Epithelial cell of esophagus (primary cell): ENCODE data around the gene DAAM2.

Experiments used
- DNase-seq: peaks from one replicate; pipeline ENCODE4 v3.0.0; 2010; ENCODE audit warnings: low read depth
- H3K4me3 ChIP-seq: 2 replicates; pipeline ENCODE4 v1.5.1; 2011; ENCODE audit warnings: mild to moderate bottlenecking, low read length, control low read depth
- TF ChIP-seq, protein P1 (sequence below): IDR thresholded peaks from 2 replicates; pipeline ENCODE4 v1.5.1; 2011; ENCODE audit warnings: low read depth, mild to moderate bottlenecking, low read length, control low read depth, inconsistent platforms; ENCODE audit not compliant: insufficient read depth; ENCODE audit errors: missing control alignments

DAAM2 gene

DNA sequence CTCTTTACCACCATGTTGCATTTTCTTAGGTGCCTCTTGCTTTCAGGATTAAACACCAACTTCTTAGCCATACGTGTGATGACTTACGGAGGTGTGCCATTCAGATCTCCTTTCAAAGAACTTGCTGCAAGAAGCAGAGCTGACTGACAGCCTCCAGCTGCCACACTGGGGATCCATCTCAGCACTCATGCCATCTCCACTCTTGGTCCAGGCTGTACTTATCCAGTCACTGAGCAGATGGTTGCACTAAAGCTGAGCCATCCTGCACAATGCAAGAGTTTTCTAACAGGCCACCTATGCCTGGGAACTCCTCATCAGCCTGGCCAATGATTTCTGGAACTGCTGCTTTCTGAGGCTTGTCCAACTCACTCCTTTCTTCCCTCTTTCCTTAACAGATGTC lies 35.6 kb upstream of the DAAM2 start:
- DNase-seq, result no peak
- H3K4me3 ChIP-seq, result no peak overlapping the region
- TF ChIP-seq, protein P1, sequence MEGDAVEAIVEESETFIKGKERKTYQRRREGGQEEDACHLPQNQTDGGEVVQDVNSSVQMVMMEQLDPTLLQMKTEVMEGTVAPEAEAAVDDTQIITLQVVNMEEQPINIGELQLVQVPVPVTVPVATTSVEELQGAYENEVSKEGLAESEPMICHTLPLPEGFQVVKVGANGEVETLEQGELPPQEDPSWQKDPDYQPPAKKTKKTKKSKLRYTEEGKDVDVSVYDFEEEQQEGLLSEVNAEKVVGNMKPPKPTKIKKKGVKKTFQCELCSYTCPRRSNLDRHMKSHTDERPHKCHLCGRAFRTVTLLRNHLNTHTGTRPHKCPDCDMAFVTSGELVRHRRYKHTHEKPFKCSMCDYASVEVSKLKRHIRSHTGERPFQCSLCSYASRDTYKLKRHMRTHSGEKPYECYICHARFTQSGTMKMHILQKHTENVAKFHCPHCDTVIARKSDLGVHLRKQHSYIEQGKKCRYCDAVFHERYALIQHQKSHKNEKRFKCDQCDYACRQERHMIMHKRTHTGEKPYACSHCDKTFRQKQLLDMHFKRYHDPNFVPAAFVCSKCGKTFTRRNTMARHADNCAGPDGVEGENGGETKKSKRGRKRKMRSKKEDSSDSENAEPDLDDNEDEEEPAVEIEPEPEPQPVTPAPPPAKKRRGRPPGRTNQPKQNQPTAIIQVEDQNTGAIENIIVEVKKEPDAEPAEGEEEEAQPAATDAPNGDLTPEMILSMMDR, result no peak

DNA sequence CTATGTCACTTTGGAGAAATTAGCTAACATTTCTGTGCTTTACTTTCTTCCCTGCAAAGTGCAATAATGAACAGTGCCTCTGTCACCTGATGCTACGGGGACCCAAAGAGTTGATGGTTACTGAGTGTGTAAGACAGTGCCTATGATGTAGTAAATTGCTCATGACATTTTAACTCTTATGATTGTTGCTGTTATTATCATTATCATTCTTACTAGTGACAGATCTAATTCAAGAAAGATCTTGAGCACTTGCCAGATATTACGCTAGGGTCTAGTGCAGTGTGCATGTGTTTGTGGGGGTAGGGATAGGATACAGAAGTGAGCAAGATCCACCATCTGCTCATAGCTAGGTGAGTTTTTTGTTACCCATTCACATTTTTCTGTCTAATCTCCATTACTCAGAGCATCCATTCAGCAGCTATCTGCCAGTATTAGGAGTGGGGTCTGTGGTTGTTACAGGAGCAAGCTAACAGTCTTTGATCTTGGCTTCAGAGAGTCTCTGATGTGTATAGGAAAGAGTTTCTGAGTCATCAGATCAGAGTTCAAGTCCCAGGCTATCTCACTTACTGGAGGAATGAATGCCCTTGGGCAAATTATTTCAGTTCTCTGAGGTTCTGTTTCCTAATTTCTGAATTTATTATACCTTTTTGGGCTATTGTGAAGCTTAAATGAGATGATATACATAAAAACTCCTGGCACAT lies 33.1 kb upstream of the DAAM2 start:
- DNase-seq, result no peak
- no peak overlapping the region for H3K4me3 ChIP-seq
- TF ChIP-seq, protein P1, result no peak

DNA sequence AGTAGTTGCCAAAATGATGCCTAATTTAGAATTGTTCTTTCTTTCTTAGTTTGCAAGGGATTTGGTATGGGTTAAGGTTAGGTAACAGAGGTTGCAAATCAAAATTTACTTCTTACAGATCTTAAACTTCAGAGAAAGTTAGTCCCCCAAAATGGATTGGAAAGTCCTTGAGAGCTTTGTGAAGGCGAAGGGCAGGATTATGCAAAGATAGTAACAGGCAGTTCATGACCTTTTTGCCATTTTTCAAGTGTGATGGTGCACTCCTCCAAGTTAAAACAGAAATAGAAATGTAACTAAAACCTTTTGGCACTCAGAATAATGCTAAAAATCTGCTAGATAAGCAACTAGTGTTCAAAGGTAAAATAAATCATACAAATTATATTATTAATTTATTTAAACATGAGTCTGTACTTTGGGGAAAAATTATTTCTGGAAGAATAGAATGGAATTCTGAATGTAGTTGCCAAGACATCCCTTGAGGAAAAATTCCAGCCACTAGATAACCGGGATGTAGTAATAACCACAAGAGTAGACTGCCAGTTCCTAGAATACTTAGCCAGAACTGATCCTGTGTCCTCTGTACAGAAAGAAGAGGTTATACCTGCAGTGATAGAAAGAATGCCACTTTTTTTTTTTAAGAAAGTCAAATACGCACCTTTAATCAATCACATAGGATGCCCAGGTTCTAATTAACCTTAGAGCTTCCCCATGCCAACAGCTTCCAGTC lies 31.8 kb upstream of the DAAM2 start:
- no peak overlapping the region for H3K4me3 ChIP-seq
- DNase-seq, result no peak
- TF ChIP-seq, protein P1, result no peak

DNA sequence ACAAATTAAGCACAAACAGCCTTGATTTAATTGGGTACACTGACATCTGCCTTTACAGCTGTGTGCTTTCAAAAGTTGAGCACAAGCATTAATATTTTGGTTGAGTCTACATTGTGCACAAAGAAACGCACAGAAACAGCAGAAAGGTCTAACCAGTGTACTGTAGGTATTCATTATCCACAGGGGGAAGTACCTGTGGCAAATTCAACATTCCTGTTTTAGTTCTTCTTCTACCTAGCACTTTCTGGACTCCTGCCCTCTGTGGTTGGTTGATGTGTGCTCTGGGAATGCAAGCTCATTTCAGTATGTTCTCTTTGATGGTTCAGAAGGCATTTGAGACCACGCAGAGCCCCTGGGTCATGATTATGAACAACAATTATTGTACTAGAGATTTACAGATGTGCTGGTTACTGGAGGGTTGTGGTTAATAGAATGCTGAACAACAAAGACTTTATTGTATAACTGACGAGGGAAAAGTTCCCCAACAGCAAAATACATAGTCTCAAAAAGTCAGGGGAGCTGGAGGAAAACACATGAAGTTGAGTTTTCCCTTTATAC lies 26.6 kb upstream of the DAAM2 start:
- H3K4me3 ChIP-seq, result no peak overlapping the region
- TF ChIP-seq, protein P1, result no peak
- no peak for DNase-seq

DNA sequence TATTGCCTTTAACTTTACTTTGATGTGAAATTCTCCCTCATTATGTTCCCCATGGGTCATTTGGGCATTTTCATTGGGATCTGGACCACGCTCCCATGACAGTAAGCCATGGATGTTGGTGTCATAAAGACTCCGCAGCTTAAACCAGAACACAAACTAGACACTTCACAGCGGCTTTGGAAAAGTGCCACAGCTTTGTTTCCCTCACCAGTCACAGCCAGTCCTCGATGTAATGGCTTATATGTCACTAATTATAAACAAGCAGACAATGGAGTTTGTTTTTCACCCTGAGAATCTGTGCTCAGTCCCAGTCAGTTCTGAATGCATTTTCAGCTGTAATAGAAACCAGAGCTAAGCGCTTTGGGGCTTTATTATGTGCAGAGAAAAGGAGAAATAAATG lies 23.2 kb upstream of the DAAM2 start:
- no peak overlapping the region for H3K4me3 ChIP-seq
- TF ChIP-seq, protein P1, result no peak
- no peak for DNase-seq

DNA sequence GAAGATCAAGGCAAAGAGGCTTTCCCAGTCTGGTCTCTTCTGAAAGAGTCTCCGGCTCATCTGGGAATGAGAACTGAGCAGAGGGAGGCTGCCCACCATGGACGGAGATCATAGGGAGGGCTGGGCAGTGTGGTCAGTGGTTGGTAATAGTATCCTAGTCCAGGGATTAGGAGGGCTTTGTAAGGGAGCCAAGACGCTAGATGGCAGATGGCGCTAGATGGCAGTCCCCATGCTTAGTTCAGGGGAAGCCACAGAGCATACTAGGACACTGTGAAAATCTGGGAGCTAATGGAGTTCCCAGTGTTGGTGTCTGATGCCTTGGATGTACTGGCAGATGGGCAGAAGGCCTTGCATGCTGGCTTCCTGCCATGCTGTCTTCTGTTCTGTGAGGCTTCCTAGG lies 21.7 kb upstream of the DAAM2 start:
- no peak for DNase-seq
- no peak overlapping the region for H3K4me3 ChIP-seq
- TF ChIP-seq, protein P1, result no peak
